Sigmoid colon (tissue), 4 donors: Measurements from ENCODE around the gene MET.

ENCODE experiments used
- CTCF ChIP-seq, 4 experiments: fragments of 450-650 bp in 3 of 4; fragments of 200-600 bp in 1 of 4; IDR thresholded peaks; one replicate each; pipeline ENCODE4 v1.5.1; 2016 to 2019; ENCODE audit warnings: antibody characterized with exemption in 4 of 4, mild to moderate bottlenecking in 3 of 4, moderate library complexity in 2 of 4
- POLR2AphosphoS5 ChIP-seq, 4 donors: sonication (generic); formaldehyde crosslinking; IDR thresholded peaks; one replicate each; pipeline ENCODE4 v1.6.1; 2017; ENCODE audit warnings: antibody characterized with exemption in 4 of 4

GRCh38 chr7:116770941-116771340 is 98.9 kb downstream of the MET start:
- no peak for TF ChIP-seq CTCF (IDR thresholded peaks at IDR 0.05)
- no peak for TF ChIP-seq POLR2AphosphoS5 (IDR thresholded peaks at IDR 0.05)
